OCI-LY3 (cell line): ENCODE data around the gene KCTD16.

Source experiments
- CTCF ChIP-seq: fragments of 200-600, 300-600 bp; sonication (generic); IDR thresholded peaks from 2 replicates; pipeline ENCODE4 v1.5.1; 2014; ENCODE audit warnings: antibody characterized with exemption, low read length, low read depth
- EZH2phosphoT487 ChIP-seq: fragments of 200-600 bp; shearing (Covaris generic); IDR thresholded peaks from 2 replicates; pipeline ENCODE4 v1.6.1; 2018; ENCODE audit warnings: antibody characterized with exemption, mixed run types, low read depth

GRCh38 chr5:144275329-144275728 lies 104.7 kb downstream of the KCTD16 start:
- TF ChIP-seq CTCF (no peak), EZH2phosphoT487 (no peak)
